Mucosa of descending colon (tissue), 3 donors: Measurements from ENCODE around the gene SLC18A3. TPM values are rescaled to one million over a fixed set of nuclear protein-coding genes. Genes with fewer than 3 reads are reported as not detected.
A peak's percentile ranks its signal among the peaks of the same experiment; 100 is the strongest.

Source experiments
- ATAC-seq: fragments of 200-7000 bp; cut with Tn5 transposase; one replicate; pipeline ENCODE4 v1.9.1; 2020; ENCODE audit warnings: mild to moderate bottlenecking, moderate library complexity
- DNase-seq, 3 donors: peaks; one replicate each; pipeline ENCODE4 v3.0.0-alpha.2; 2020
- H3K36me3 ChIP-seq: fragments of 200-600 bp; one replicate; pipeline ENCODE4 v1.8.0; 2021; ENCODE audit warnings: low read depth, mild to moderate bottlenecking
- H3K4me1 ChIP-seq: fragments of 200-600 bp; one replicate; pipeline ENCODE4 v1.8.0; 2021; ENCODE audit warnings: low read depth, mild to moderate bottlenecking
- H3K4me3 ChIP-seq: fragments of 200-600 bp; one replicate; pipeline ENCODE4 v1.8.0; 2021; ENCODE audit warnings: mild to moderate bottlenecking
- H3K9me3 ChIP-seq: fragments of 200-600 bp; one replicate; pipeline ENCODE4 v1.8.0; 2021; ENCODE audit warnings: mild to moderate bottlenecking
- intact Hi-C, 2 donors: fragments of 100-400 bp; cut with DNase I in 1 of 2; cut with micrococcal nuclease in 1 of 2; formaldehyde crosslinking; loops; one replicate each; pipeline versions ENCODE4 v1.11.0 to v1.11.1; 2022; cut with DNase I, micrococcal nuclease
- total RNA-seq, 3 donors: library from RNA; stranded (reverse); fragmentation: NEBNext Ultra II Directional in 2 of 3; extraction: Animal tissue kit (Norgen Biotek cat#: 25700) in 2 of 3; gene quantifications; one replicate each; pipeline versions ENCODE4 v1.2.1 to v1.2.4, GENCODE V29; 2021 to 2023
- TF ChIP-seq, protein P1 (sequence below): fragments of 200-600 bp; IDR thresholded peaks from one replicate; pipeline ENCODE4 v1.8.0; 2022; ENCODE audit warnings: antibody characterized with exemption, mild to moderate bottlenecking
- donor health status: DM: no; HTN: no; CAD: no; lungs with moderate emphysema.
- donor health status: DM: no; HTN: no; CAD: no.
- donor health status: DM: no; HTN: yes; CAD: no.

SLC18A3 gene
- total RNA-seq, 3 donors from 2014 or later: 1.6 TPM; not detected in 2

GRCh38 chr10:49578392-49578791 is 31.7 kb upstream of the SLC18A3 start:
- H3K4me3 ChIP-seq: no peak overlapping the region
- no peaks in the 10 kb centered on the region for H3K4me1 ChIP-seq
- ATAC-seq (no peak), DNase-seq (no peak)
- no peaks in the 10 kb centered on the region for H3K9me3 ChIP-seq
- H3K36me3 ChIP-seq: no peaks in the 10 kb centered on the region
- TF ChIP-seq, protein P1, sequence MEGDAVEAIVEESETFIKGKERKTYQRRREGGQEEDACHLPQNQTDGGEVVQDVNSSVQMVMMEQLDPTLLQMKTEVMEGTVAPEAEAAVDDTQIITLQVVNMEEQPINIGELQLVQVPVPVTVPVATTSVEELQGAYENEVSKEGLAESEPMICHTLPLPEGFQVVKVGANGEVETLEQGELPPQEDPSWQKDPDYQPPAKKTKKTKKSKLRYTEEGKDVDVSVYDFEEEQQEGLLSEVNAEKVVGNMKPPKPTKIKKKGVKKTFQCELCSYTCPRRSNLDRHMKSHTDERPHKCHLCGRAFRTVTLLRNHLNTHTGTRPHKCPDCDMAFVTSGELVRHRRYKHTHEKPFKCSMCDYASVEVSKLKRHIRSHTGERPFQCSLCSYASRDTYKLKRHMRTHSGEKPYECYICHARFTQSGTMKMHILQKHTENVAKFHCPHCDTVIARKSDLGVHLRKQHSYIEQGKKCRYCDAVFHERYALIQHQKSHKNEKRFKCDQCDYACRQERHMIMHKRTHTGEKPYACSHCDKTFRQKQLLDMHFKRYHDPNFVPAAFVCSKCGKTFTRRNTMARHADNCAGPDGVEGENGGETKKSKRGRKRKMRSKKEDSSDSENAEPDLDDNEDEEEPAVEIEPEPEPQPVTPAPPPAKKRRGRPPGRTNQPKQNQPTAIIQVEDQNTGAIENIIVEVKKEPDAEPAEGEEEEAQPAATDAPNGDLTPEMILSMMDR: no peak
- intact Hi-C loops: no loop called here

- Histone ChIP-seq H3K9me3 (no peaks in the 10 kb centered on the region), H3K4me1 (no peaks in the 10 kb centered on the region), H3K36me3 (no peaks in the 10 kb centered on the region), H3K4me3 (no peak overlapping the region)
- TF ChIP-seq, protein P1: no peak
- DNase-seq (peak in 1 of 3 donors; percentile 12), ATAC-seq (no peak)
- intact Hi-C loops: no loop called here
Measured at GRCh38 chr10:49579621-49580020, 30.5 kb upstream of the SLC18A3 start.

DNA sequence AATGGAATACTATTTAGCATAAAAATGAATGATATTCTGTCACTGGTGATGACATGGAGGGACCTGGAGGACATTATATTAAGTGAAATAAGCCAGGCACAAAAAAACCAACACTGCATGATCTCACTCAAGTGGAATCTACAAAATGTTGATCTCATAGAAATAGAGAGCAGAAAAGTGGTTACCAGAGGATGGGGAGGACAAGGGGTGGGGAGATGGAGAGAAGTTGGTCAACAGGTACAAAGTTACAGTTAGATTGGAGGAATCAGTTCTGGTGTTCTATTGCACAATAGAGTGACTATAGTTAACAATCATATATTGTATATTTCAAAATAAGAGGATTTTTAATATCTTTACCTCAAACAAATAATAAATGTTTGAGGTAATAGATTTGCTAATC is 24.7 kb upstream of the SLC18A3 start:
- Histone ChIP-seq H3K36me3 (no peaks in the 10 kb centered on the region), H3K4me3 (no peak overlapping the region), H3K9me3 (no peaks in the 10 kb centered on the region), H3K4me1 (no peaks in the 10 kb centered on the region)
- intact Hi-C loops: no loop called here
- TF ChIP-seq, protein P1: no peak
- DNase-seq (no peak), ATAC-seq (no peak)

- ATAC-seq: no peak
- intact Hi-C loops: no loop called here
Measured at GRCh38 chr10:49587981-49588380, 22.1 kb upstream of the SLC18A3 start.

DNA sequence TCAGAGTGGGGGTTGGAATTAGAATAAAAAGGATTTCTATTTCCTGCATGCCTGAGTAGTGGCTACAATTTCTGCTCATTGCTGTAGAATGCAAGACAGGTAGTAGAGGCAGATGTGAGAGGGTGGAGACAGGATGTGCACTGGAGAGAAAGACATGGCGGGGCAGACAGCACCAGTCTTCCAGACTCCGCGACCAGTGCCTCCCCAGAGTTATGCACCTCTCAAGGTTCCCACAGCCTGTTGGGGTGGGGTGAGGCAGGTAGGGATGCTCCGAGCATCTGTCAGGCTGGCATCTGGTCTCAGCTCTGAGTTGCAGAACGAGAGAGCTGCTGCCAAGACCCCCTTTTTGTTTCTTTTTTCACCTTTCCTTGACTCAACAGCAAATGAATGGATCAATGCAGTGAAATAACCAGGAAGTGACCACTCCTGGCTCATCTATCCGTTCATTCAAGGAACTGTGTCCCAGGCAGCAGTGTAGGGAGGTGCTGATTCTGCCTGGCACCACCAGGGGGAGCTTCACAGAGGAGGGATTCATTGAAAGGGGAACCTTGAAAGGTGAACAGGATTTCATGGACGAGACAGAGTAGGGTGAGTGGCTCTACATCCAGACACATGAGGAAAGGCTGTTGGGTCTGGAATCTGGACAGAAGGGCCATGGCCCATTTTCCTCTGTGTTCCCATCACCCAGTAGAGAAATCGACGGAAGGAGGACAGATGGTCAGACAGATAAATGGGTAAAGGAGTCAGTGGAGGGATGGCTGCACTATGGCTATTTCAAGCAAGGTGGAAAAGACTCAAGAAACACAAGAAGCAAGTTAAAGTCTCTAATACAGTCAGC is 17.2 kb upstream of the SLC18A3 start:
- TF ChIP-seq, protein P1: peak; percentile 78
- Histone ChIP-seq H3K4me3 (no peak overlapping the region), H3K4me1 (no peaks in the 10 kb centered on the region), H3K36me3 (no peaks in the 10 kb centered on the region), H3K9me3 (no peaks in the 10 kb centered on the region)
- ATAC-seq (peak; percentile 84), DNase-seq (peak in 2 of 3 donors; percentile 62 to 67)
- intact Hi-C loops: loop anchor here in 1 of 2 donors (10.0 kb wide), 1 partner anchor 632 kb away; no protein-coding TSS in a partner anchor

More at GRCh38 chr10:49587981-49588380, 22.1 kb upstream of the SLC18A3 start:
- Histone ChIP-seq H3K4me3 (no peak overlapping the region), H3K9me3 (no peaks in the 10 kb centered on the region), H3K4me1 (no peaks in the 10 kb centered on the region), H3K36me3 (no peaks in the 10 kb centered on the region)
- DNase-seq: no peak
- TF ChIP-seq, protein P1: no peak
